H9 (cell line): ENCODE results near the gene SLC16A11. TPM values are rescaled to one million over a fixed set of nuclear protein-coding genes. Genes with fewer than 3 reads are reported as not detected.

Experiments
- DNase-seq: peaks from one replicate; pipeline ENCODE4 v3.0.0-alpha.2; 2017
- H2AFZ ChIP-seq: one replicate; pipeline ENCODE4 v1.6.1; 2013; ENCODE audit warnings: mild to moderate bottlenecking, low read length, control low read depth, moderate library complexity
- H2AK5ac ChIP-seq: 2 replicates; pipeline ENCODE4 v1.6.1; 2013; ENCODE audit warnings: low read length, control low read depth, mixed read lengths; ENCODE audit not compliant: insufficient read length
- H2BK120ac ChIP-seq: one replicate; pipeline ENCODE4 v1.6.1; 2013; ENCODE audit warnings: low read depth, mild to moderate bottlenecking, low read length, control low read depth, inconsistent platforms; ENCODE audit not compliant: poor library complexity, severe bottlenecking
- H2BK12ac ChIP-seq: 2 replicates; pipeline ENCODE4 v1.6.1; 2013; ENCODE audit warnings: low read length, control low read depth, mixed read lengths, low read depth; ENCODE audit not compliant: insufficient read length
- H2BK15ac ChIP-seq: 2 replicates; pipeline ENCODE4 v1.6.1; 2013; ENCODE audit warnings: low read depth, low read length, control low read depth
- H2BK20ac ChIP-seq: one replicate; pipeline ENCODE4 v1.6.1; 2013; ENCODE audit warnings: low read depth, mild to moderate bottlenecking, low read length, control low read depth, inconsistent platforms; ENCODE audit not compliant: poor library complexity, severe bottlenecking
- H2BK5ac ChIP-seq: 2 replicates; pipeline ENCODE4 v1.6.1; 2013; ENCODE audit warnings: low read length, control low read depth, mixed read lengths; ENCODE audit not compliant: insufficient read length
- H3K14ac ChIP-seq: 2 replicates; pipeline ENCODE4 v1.6.1; 2013; ENCODE audit warnings: low read length, control low read depth; ENCODE audit not compliant: insufficient read depth
- H3K18ac ChIP-seq: 2 replicates; pipeline ENCODE4 v1.6.1; 2013; ENCODE audit warnings: low read depth, mild to moderate bottlenecking, mixed read lengths, low read length, control low read depth; ENCODE audit not compliant: insufficient read length
- H3K23ac ChIP-seq: 2 replicates; pipeline ENCODE4 v1.6.1; 2013; ENCODE audit warnings: low read length, control low read depth, mixed read lengths, low read depth; ENCODE audit not compliant: insufficient read length
- H3K23me2 ChIP-seq: 2 replicates; pipeline ENCODE4 v1.6.1; 2013; ENCODE audit warnings: low read depth, mild to moderate bottlenecking, mixed read lengths, low read length, control low read depth; ENCODE audit not compliant: insufficient read length, poor library complexity, severe bottlenecking
- H3K27ac ChIP-seq: 2 replicates; pipeline ENCODE4 v1.5.1; 2013; ENCODE audit warnings: low read length, control low read depth, mixed read lengths, low read depth; ENCODE audit not compliant: insufficient read length
- H3K27me3 ChIP-seq: 2 replicates; pipeline ENCODE4 v1.6.1; 2013; ENCODE audit warnings: low read length, control low read depth, inconsistent platforms; ENCODE audit not compliant: insufficient read depth
- H3K4ac ChIP-seq: 2 replicates; pipeline ENCODE4 v1.6.1; 2013; ENCODE audit warnings: low read depth, mild to moderate bottlenecking, control low read depth, inconsistent platforms, low read length, moderate library complexity
- H3K4me1 ChIP-seq: 2 replicates; pipeline ENCODE4 v1.6.1; 2013; ENCODE audit warnings: low read length, control low read depth, inconsistent platforms; ENCODE audit not compliant: insufficient read depth
- H3K4me2 ChIP-seq: 2 replicates; pipeline ENCODE4 v1.6.1; 2013; ENCODE audit warnings: low read length, control low read depth, mixed read lengths; ENCODE audit not compliant: insufficient read length, insufficient read depth
- H3K56ac ChIP-seq: 2 replicates; pipeline ENCODE4 v1.6.1; 2013; ENCODE audit warnings: low read depth, mild to moderate bottlenecking, mixed read lengths, low read length, control low read depth; ENCODE audit not compliant: insufficient read length
- H3K79me1 ChIP-seq: 2 replicates; pipeline ENCODE4 v1.6.1; 2013; ENCODE audit warnings: low read depth, mild to moderate bottlenecking, moderate library complexity, low read length, control low read depth, inconsistent platforms; ENCODE audit not compliant: insufficient read depth, poor library complexity, severe bottlenecking
- H3K79me2 ChIP-seq: 2 replicates; pipeline ENCODE4 v1.6.1; 2013; ENCODE audit warnings: low read length, control low read depth, inconsistent platforms; ENCODE audit not compliant: insufficient read depth
- H3K9ac ChIP-seq: 2 replicates; pipeline ENCODE4 v1.6.1; 2013; ENCODE audit warnings: low read length, control low read depth, mixed read lengths; ENCODE audit not compliant: insufficient read length; ENCODE audit errors: extremely low read depth
- H3K9me3 ChIP-seq: one replicate; pipeline ENCODE4 v1.6.1; 2013; ENCODE audit warnings: low read depth, low read length, inconsistent platforms; ENCODE audit not compliant: control insufficient read depth
- H3T11ph ChIP-seq: one replicate; pipeline ENCODE4 v1.6.1; 2013; ENCODE audit warnings: mild to moderate bottlenecking, low read length, control low read depth, inconsistent platforms
- H4K20me1 ChIP-seq: one replicate; pipeline ENCODE4 v1.6.1; 2013; ENCODE audit not compliant: control insufficient read depth, insufficient read length, insufficient read depth
- H4K5ac ChIP-seq: 2 replicates; pipeline ENCODE4 v1.6.1; 2013; ENCODE audit warnings: low read depth, mild to moderate bottlenecking, mixed read lengths, low read length, control low read depth; ENCODE audit not compliant: insufficient read length
- H4K8ac ChIP-seq: replicated peaks from 2 replicates; pipeline ENCODE4 v1.6.1; 2013; ENCODE audit warnings: low read length, control low read depth, mixed read lengths, low read depth; ENCODE audit not compliant: insufficient read length
- H4K91ac ChIP-seq: 2 replicates; pipeline ENCODE4 v1.6.1; 2013; ENCODE audit warnings: low read depth, mild to moderate bottlenecking, moderate library complexity, mixed read lengths, low read length, control low read depth; ENCODE audit not compliant: insufficient read length
- H3K27ac Mint-ChIP-seq, 3 experiments: 2 replicates in 2 of 3; 3 replicates in 1 of 3; pipeline ENCODE4 v1.8.0; 2020 to 2021; ENCODE audit warnings: mixed read lengths in 3 of 3, mild to moderate bottlenecking in 1 of 3, moderate library complexity in 1 of 3
- H3K27me3 Mint-ChIP-seq: 2 replicates; pipeline ENCODE4 v1.8.0; 2021; ENCODE audit warnings: low read depth, mild to moderate bottlenecking, moderate library complexity, mixed read lengths
- H3K36me3 Mint-ChIP-seq, 3 experiments: 2 replicates in 2 of 3; 3 replicates in 1 of 3; pipeline ENCODE4 v1.8.0; 2020 to 2021; ENCODE audit warnings: low read depth in 3 of 3, mixed read lengths in 3 of 3; ENCODE audit not compliant: insufficient read depth in 1 of 3
- H3K4me1 Mint-ChIP-seq, 2 experiments: 2 replicates each; pipeline ENCODE4 v1.8.0; 2020; ENCODE audit warnings: mixed read lengths in 2 of 2
- H3K4me3 Mint-ChIP-seq, 2 experiments: 2 replicates in 1 of 2; 3 replicates in 1 of 2; pipeline ENCODE4 v1.8.0; 2020 to 2021; ENCODE audit warnings: mild to moderate bottlenecking in 2 of 2, mixed read lengths in 2 of 2, moderate library complexity in 1 of 2
- H3K9me3 Mint-ChIP-seq, 2 experiments: 2 replicates in 1 of 2; 3 replicates in 1 of 2; pipeline ENCODE4 v1.8.0; 2020; ENCODE audit warnings: mild to moderate bottlenecking in 2 of 2, mixed read lengths in 2 of 2, moderate library complexity in 1 of 2
- CTCF ChIP-seq: fragments of 200-600 bp; sonication (generic); conservative IDR thresholded peaks from 3 replicates; pipeline ENCODE4 v1.8.0; 2021; ENCODE audit warnings: antibody characterized with exemption, mild to moderate bottlenecking
- WGBS: extraction: QIAGEN DNeasy Blood & Tissue Kit; methylation state at CpG from one replicate; pipeline ENCODE4 v1.1.7; 2013; ENCODE audit warnings: missing lambda C conversion rate, low lambda C conversion rate, mixed read lengths; ENCODE audit not compliant: insufficient read length; ENCODE audit errors: extremely low coverage; 5-methylcytosine and 5-hydroxymethylcytosine counted together
- total RNA-seq: library from RNA; stranded (reverse); gene quantifications from 2 replicates; pipeline ENCODE4 v1.2.1, GENCODE V29; 2021

The SLC16A11 gene
- total RNA-seq, 1 experiment from 2014 or later: 0.13 TPM

GRCh38 chr17:7067198-7067597 is 23.3 kb upstream of the SLC16A11 start:
- no peaks in the 10 kb centered on the region for H3K79me2 ChIP-seq
- peaks cover 4 to 10% (median 6%) of the 10 kb centered on the region in 3 experiments; a peak in 5 of 7 replicates for H3K36me3 Mint-ChIP-seq
- H3K4me1 Mint-ChIP-seq: peaks cover 3 to 4% of the 10 kb centered on the region in 2 experiments; a peak in 3 of 4 replicates
- H3K56ac ChIP-seq: no peak overlapping the region
- H3K4me1 ChIP-seq: no peaks in the 10 kb centered on the region
- no peak overlapping the region for H4K8ac ChIP-seq
- H3K14ac ChIP-seq: no peak overlapping the region
- H3K4ac ChIP-seq: no peak overlapping the region
- H3K18ac ChIP-seq: no peak overlapping the region
- H3K4me2 ChIP-seq: no peak overlapping the region
- no peaks in the 10 kb centered on the region for H4K20me1 ChIP-seq
- H3K23me2 ChIP-seq: no peaks in the 10 kb centered on the region
- H2BK15ac ChIP-seq: no peak overlapping the region
- no peak overlapping the region for H4K91ac ChIP-seq
- H2BK12ac ChIP-seq: no peak overlapping the region
- no peak for TF ChIP-seq CTCF
- H3K27ac ChIP-seq: no peak overlapping the region
- H3K79me1 ChIP-seq: no peaks in the 10 kb centered on the region
- WGBS: no CpG with 5 or more reads among the region's 1 CpG
- peaks cover 58% of the 10 kb centered on the region for H3K27me3 Mint-ChIP-seq
- H2BK120ac ChIP-seq: no peak overlapping the region
- no peak for DNase-seq
- H3K9ac ChIP-seq: no peak overlapping the region
- H3T11ph ChIP-seq: no peak overlapping the region
- no peak overlapping the region for H2BK20ac ChIP-seq
- no peak overlapping the region for H2AFZ ChIP-seq
- no peak overlapping the region; a peak in 1 of 5 replicates for H3K4me3 Mint-ChIP-seq
- H2AK5ac ChIP-seq: no peak overlapping the region
- no peaks in the 10 kb centered on the region for H3K9me3 ChIP-seq
- H3K27ac Mint-ChIP-seq: no peak overlapping the region
- H3K9me3 Mint-ChIP-seq: peaks cover 28 to 30% of the 10 kb centered on the region in 2 experiments
- H4K5ac ChIP-seq: no peak overlapping the region
- no peaks in the 10 kb centered on the region for H3K27me3 ChIP-seq
- no peak overlapping the region for H2BK5ac ChIP-seq
- no peak overlapping the region for H3K23ac ChIP-seq
